LoVo (cell line): Measurements from ENCODE around the gene KRT75.

Experiments
- DNase-seq: peaks from one replicate; pipeline ENCODE4 v3.0.0-alpha.2; 2016; ENCODE audit warnings: low spot score

KRT75 gene

GRCh38 chr12:52391618-52392002 lies 42.6 kb downstream of the KRT75 start:
- no peak for DNase-seq

DNA sequence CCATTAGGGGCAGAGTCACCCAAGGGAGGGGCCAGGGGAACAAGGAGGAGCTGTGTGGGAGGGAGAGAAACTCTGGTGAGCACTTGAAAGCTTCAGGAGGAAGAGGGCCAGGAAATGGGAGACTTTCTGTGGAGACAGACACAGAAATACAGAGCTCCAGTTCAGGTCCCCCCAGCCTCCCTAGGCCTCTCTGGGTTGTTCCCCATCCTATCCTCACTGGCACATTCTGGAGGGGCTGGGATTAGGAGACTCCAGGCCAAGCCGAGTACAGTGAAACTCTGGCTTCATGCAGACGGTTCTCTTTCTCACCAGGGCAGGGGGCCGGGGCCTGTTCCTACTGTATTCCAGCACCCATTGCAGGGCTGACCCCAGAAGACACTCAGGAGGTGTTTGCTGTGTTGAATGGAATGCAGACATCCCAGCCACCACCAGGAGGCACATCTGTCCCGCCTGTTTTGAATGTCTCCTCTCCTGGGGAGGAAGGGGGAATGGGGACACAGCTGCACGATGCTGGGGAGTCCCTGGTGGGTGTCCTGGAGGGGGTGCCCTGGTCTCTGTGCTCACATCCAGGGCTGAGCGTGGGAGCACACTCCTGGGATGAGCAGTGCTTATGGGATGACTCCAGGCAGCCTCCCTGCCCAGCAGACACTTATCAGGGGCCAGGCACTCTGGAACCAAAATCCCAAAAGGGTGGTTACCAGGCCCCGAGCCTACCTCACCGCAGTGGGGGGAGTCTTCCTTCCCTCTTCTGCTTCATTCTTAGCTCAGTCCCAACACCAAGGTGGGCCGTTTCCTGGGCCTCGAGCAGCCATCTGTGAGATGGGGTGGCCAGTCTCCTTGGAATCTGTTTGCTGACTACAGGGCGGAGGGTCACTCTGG lies 43.2 kb downstream of the KRT75 start:
- DNase-seq: no peak

- no peak for DNase-seq
Measured at GRCh38 chr12:52389313-52390207, 44.6 kb downstream of the KRT75 start.

DNA sequence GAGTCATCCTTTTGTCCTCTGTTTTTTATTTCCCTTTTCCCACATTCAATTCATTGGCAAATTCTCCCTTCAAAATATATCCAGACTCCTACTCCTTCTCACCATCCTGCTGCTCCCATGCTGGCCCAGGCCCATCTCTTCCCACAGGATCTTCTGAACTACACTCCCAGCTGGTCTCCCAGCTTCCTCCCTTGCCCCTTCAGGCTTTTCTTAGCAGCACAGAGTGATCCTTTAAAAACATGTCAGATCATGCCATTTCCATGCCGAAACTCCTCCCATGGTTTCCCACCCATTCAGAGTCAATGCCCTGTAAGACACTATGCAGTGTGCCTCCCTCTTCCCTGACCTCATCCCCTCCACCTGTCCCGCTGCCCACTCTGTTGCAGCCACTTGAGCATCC lies 46.3 kb downstream of the KRT75 start:
- no peak for DNase-seq

DNA sequence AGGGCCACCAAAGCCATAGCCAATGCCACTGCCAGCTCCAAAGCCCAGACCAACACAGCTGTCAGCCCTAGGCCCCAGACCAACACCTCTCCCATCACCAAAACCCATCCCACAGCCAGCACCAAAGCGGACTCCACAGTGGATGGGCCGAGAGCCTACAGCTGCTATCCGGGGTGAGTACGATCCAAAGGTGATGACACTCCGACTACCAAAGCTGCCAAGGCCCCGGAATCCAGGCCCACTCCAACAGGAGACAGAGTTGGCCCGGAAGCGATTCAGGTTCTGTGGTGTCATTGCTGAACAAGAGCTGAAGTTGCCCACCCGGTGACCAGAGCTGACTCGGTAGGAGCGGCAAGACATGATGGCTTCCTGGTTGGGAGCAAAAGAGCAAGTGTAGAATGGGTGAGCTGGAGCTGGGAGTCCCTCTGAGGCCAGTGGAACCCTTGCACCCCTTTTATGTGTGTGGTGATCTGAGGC lies 48.9 kb downstream of the KRT75 start, which contains the start of gene KRT84:
TSS of gene KRT84 (minus strand) at position 427 of the 477 bp plus-strand sequence. CDS start at position 360, 67 bp downstream.
- no peak for DNase-seq

DNA sequence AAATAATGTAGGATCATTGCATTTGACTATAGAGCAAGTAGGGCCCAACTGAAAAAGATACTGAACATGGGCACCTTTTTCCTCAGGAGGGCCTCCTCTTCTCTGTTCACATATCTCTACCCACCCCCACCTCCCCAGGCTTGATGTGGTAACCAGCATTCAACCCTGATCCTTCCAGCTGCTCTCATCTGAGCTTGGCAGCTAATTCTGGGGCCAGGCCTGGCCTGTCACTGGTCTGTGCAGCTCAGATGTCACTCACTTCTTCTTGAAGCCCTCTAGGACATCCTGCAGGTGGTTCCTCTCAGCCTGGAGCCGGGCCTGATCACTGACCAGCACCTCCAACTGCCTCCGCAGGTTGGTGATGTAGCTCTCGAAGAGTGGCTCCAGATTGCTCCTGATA lies 50.8 kb downstream of the KRT75 start:
- DNase-seq: no peak

GRCh38 chr12:52382854-52383253 lies 51.3 kb downstream of the KRT75 start:
- no peak for DNase-seq

GRCh38 chr12:52381206-52381605 lies 53.0 kb downstream of the KRT75 start:
- DNase-seq: no peak

DNA sequence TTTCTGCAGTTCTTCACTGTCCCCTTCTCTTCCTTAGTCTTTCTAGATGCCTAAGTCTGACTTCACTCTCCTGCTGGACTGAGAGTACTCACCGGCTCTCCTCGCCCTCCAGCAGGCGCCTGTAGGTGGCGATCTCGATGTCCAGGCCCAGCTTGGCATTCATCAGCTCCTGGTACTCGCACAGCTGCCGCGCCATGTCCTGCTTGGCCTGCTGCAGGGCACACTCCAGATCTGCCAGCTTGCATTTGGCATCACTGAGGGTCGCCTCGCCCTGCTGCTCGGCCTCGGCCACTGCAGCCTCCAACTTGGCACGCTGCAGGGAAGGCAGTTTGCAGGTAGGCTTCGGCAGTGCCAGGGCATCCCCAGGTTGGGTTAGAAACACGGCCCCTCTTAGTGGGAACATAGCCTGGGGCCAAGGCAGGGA lies 53.9 kb downstream of the KRT75 start:
- no peak for DNase-seq

GRCh38 chr12:52379536-52379935 lies 54.6 kb downstream of the KRT75 start:
- DNase-seq: no peak

DNA sequence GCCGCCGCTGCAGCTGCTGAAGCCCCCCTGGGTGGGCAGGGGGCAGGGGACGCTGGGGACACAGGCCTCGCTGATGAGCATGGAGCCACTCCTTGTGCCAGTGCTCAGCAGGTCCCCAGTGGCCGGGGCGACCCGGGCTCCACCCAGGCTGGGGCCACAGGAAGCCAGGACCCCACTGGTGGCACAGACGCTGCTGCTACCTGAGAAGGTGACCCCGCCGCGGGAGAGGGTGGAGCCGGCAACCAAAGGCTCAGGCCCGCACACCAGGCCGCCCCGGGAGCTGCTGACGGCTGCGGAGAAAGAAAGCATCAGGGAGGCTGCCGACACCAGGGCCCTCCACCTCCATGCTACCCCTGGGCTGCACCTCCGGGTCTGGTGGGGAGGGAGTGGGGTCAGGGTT lies 56.1 kb downstream of the KRT75 start:
- DNase-seq: no peak

DNA sequence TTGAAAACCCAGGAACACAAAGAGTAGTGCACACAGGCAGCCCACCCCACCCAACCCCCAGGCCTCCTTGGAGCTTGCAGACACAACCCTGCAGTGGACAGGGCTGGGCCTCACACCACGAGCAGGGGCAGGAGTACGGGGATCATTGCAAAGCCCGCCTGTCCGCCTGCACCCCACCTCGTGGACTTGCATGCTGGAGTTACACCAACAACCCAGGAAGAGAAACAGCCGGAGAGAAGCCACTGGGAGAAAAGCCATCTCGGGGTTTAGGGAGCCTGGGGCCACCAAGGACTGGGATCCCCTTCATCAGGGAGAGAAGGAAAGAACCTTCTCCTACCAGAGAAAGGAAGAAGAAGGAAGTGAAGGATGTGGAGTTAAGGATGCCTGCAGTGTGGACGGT lies 56.9 kb downstream of the KRT75 start:
- DNase-seq: no peak
